Measurements from ENCODE around the gene STX5. TPM values are rescaled to one million over a fixed set of nuclear protein-coding genes. Genes with fewer than 3 reads are reported as not detected.
"Not testable (repeated sequence)": the region's sequence is repeated elsewhere in the genome, so short reads cannot be mapped to it uniquely, and the experiment has no call there.

Gene STX5
- total and polyA plus RNA-seq, 12 donors, result 13.6 to 31.9 (median 19.0) TPM

- H3K27me3 ChIP-seq, result no peaks in the 10 kb centered on the region
- peaks cover 0 to 47% (median 30%) of the 10 kb centered on the region in 9 donors for H3K36me3 ChIP-seq
- WGBS, 2 donors, result 86 to 90% methylated on average over 8 of the region's 8 CpGs
- no peak overlapping the region for H3K4me3 ChIP-seq
- H3K9me3 ChIP-seq, result no peaks in the 10 kb centered on the region
- H3K4me1 ChIP-seq, result peaks cover 5 to 46% (median 30%) of the 10 kb centered on the region in 9 donors
- intact Hi-C loops (cut with DNase I), result loop anchor here in 4 of 10 donors (5.0 to 10.0 kb wide), 4 partner anchors 38 to 231 kb away; partner anchors contain the start of genes MTA2 (in 1 of the 4), TMEM179B (in 1 of the 4) and TMEM223 (in 1 of the 4)
- TF ChIP-seq CTCF (IDR thresholded peaks at IDR 0.05), result no peak
- no peak for DNase-seq
- H3K27ac ChIP-seq, result no peak overlapping the region
- ATAC-seq, result no peak
These were observed 3.5 kb upstream of the STX5 start for GRCh38 chr11:62835336-62835735.

GRCh38 chr11:62832336-62833234, 734 bp upstream of the STX5 start, which contains the start of gene TEX54:
TSS of gene TEX54 (minus strand) at chr11:62832841.
- no peaks in the 10 kb centered on the region for H3K9me3 ChIP-seq
- intact Hi-C loops (cut with DNase I), result loop anchor here in 6 of 10 donors (5.0 to 10.0 kb wide), 4 partner anchors 40 to 228 kb away; partner anchors contain the start of genes TMEM179B (in 3 of the 6), TMEM223 (in 3 of the 6) and MTA2 (in 1 of the 6)
- peak in 1 of 2 donors; percentile 26 for DNase-seq
- peaks cover 8 to 51% (median 43%) of the 10 kb centered on the region in 9 donors for H3K4me1 ChIP-seq
- ATAC-seq, result peak in 6 of 8 donors; percentile 1 to 22 (median 2)
- WGBS, 2 donors, result 12 to 14% methylated on average over 40 of the region's 40 CpGs
- H3K27ac ChIP-seq, result peak within 1 kb of the TSS; percentile 82 to 97 (median 94)
- H3K4me3 ChIP-seq, result peak within 1 kb of the TSS; percentile 65 to 99 (median 88)
- TF ChIP-seq CTCF (IDR thresholded peaks at IDR 0.05), result no peak
- peaks cover 0 to 68% (median 30%) of the 10 kb centered on the region in 9 donors for H3K36me3 ChIP-seq
- no peaks in the 10 kb centered on the region for H3K27me3 ChIP-seq

GRCh38 chr11:62830904-62831519, 839 bp downstream of the STX5 start:
- 1% methylated on average over 33 of the region's 33 CpGs for WGBS, 2 donors
- Histone ChIP-seq H3K27me3 (no peaks in the 10 kb centered on the region), H3K4me3 (peak overlapping the region; percentile 65 to 99 (median 88)), H3K27ac (peak overlapping the region; percentile 82 to 97 (median 94)), H3K36me3 (peaks cover 0 to 73% (median 41%) of the 10 kb centered on the region in 9 donors), H3K9me3 (no peaks in the 10 kb centered on the region), H3K4me1 (peaks cover 8 to 49% (median 44%) of the 10 kb centered on the region in 9 donors)
- intact Hi-C loops (cut with DNase I), result loop anchor here in 6 of 10 donors (2.0 to 10.0 kb wide), 5 partner anchors 24 to 226 kb away; partner anchors contain the start of genes TMEM179B (in 3 of the 6), TMEM223 (in 3 of the 6) and MTA2 (in 1 of the 6)
- peak in 3 of 8 donors; percentile 0 to 4 (median 1) for ATAC-seq
- TF ChIP-seq CTCF (IDR thresholded peaks at IDR 0.05), result no peak
- DNase-seq, result no peak

GRCh38 chr11:62828130-62828529, 3.7 kb downstream of the STX5 start:
- not testable (repeated sequence) for ATAC-seq
- Histone ChIP-seq H3K4me1 (peaks cover 8 to 43% (median 35%) of the 10 kb centered on the region in 9 donors), H3K36me3 (peaks cover 8 to 74% (median 43%) of the 10 kb centered on the region in 9 donors)

More at GRCh38 chr11:62828130-62828529, 3.7 kb downstream of the STX5 start:
- H3K27me3 ChIP-seq; intact Hi-C loops (cut with DNase I); H3K4me3 ChIP-seq; H3K9me3 ChIP-seq; DNase-seq; H3K27ac ChIP-seq: not testable (repeated sequence)
- 94 to 97% methylated on average over 8 of the region's 8 CpGs for WGBS, 2 donors

Data from heart right ventricle (tissue), 16 donors.